Measurements from ENCODE around the gene CES2. TPM values are rescaled to one million over a fixed set of nuclear protein-coding genes. Genes with fewer than 3 reads are reported as not detected.

Gene CES2
- total RNA-seq, 1 experiment from 2014 or later = 45.5 TPM

- H3K27ac Mint-ChIP-seq (ENCODE audit: unreplicated experiment) = no peak overlapping the region
- H3K4me3 ChIP-seq (ENCODE audit: low read depth, low read length) = no peak overlapping the region
- no peaks in the 10 kb centered on the region for H3K36me3 Mint-ChIP-seq (ENCODE audit: insufficient read depth, unreplicated experiment)
- H3K4me3 Mint-ChIP-seq (ENCODE audit: unreplicated experiment) = no peak overlapping the region
- no peaks in the 10 kb centered on the region for H3K27me3 ChIP-seq (replicated peaks; ENCODE audit: control insufficient read depth, insufficient read depth, low read length)
- no peaks in the 10 kb centered on the region for H3K27me3 Mint-ChIP-seq (ENCODE audit: insufficient read depth, unreplicated experiment)
- H3K4me1 Mint-ChIP-seq (ENCODE audit: low read depth, unreplicated experiment) = peaks cover 12% of the 10 kb centered on the region
- POLR2A ChIA-PET = no interaction called here
- BruUV-seq (replicated peaks) = no TSS peak
- peaks cover 7% of the 10 kb centered on the region for H3K9me3 Mint-ChIP-seq (ENCODE audit: unreplicated experiment)
- no peak for DNase-seq
- no peak for TF ChIP-seq CTCF (IDR thresholded peaks at IDR 0.05; ENCODE audit: insufficient read depth in 1 of 2, low read depth in 1 of 2, low read length in 1 of 2, severe bottlenecking in 1 of 2, unreplicated experiment in 1 of 2)
- intact Hi-C loops (cut with micrococcal nuclease; ENCODE audit: unreplicated experiment) = no loop called here
- CTCF ChIA-PET = interaction anchor here (0.6 kb wide), 1 partner anchor 10 kb away, joined by 3 read pairs; no protein-coding TSS in a partner anchor
- H3K9me3 ChIP-seq = no peaks in the 10 kb centered on the region
- no peaks in the 10 kb centered on the region for H3K36me3 ChIP-seq (ENCODE audit: control insufficient read depth, insufficient read depth, low read length)
- H3K4me1 ChIP-seq = peaks cover 17% of the 10 kb centered on the region
These were observed 15.1 kb downstream of the CES2 start for GRCh38 chr16:66950437-66950836.

GRCh38 chr16:66950971-66951790 lies 15.9 kb downstream of the CES2 start:
- no peaks in the 10 kb centered on the region for H3K36me3 ChIP-seq (ENCODE audit: control insufficient read depth, insufficient read depth, low read length)
- Mint-ChIP-seq H3K27me3 (ENCODE audit: insufficient read depth, unreplicated experiment) (no peaks in the 10 kb centered on the region), H3K4me3 (ENCODE audit: unreplicated experiment) (no peak overlapping the region), H3K4me1 (ENCODE audit: low read depth, unreplicated experiment) (peaks cover 15% of the 10 kb centered on the region), H3K36me3 (ENCODE audit: insufficient read depth, unreplicated experiment) (no peaks in the 10 kb centered on the region), H3K27ac (ENCODE audit: unreplicated experiment) (no peak overlapping the region), H3K9me3 (ENCODE audit: unreplicated experiment) (peaks cover 7% of the 10 kb centered on the region)
- no peaks in the 10 kb centered on the region for H3K9me3 ChIP-seq
- DNase-seq = no peak
- POLR2A ChIA-PET = no interaction called here
- no TSS peak for BruUV-seq (replicated peaks)
- peaks cover 17% of the 10 kb centered on the region for H3K4me1 ChIP-seq
- no peak overlapping the region for H3K4me3 ChIP-seq (ENCODE audit: low read depth, low read length)
- no peaks in the 10 kb centered on the region for H3K27me3 ChIP-seq (replicated peaks; ENCODE audit: control insufficient read depth, insufficient read depth, low read length)
- intact Hi-C loops (cut with micrococcal nuclease; ENCODE audit: unreplicated experiment) = no loop called here
- no peak for TF ChIP-seq CTCF (IDR thresholded peaks at IDR 0.05; ENCODE audit: insufficient read depth in 1 of 2, low read depth in 1 of 2, low read length in 1 of 2, severe bottlenecking in 1 of 2, unreplicated experiment in 1 of 2)
- CTCF ChIA-PET = no interaction called here

- no peaks in the 10 kb centered on the region for H3K36me3 ChIP-seq (ENCODE audit: control insufficient read depth, insufficient read depth, low read length)
- POLR2A ChIA-PET = no interaction called here
- H3K4me3 ChIP-seq (ENCODE audit: low read depth, low read length) = no peak overlapping the region
- H3K4me3 Mint-ChIP-seq (ENCODE audit: unreplicated experiment) = no peak overlapping the region
- H3K9me3 ChIP-seq = no peaks in the 10 kb centered on the region
- no peaks in the 10 kb centered on the region for H3K36me3 Mint-ChIP-seq (ENCODE audit: insufficient read depth, unreplicated experiment)
- intact Hi-C loops (cut with micrococcal nuclease; ENCODE audit: unreplicated experiment) = no loop called here
- TF ChIP-seq CTCF (IDR thresholded peaks at IDR 0.05; ENCODE audit: insufficient read depth in 1 of 2, low read depth in 1 of 2, low read length in 1 of 2, severe bottlenecking in 1 of 2, unreplicated experiment in 1 of 2) = no peak
- peaks cover 7% of the 10 kb centered on the region for H3K9me3 Mint-ChIP-seq (ENCODE audit: unreplicated experiment)
- no peaks in the 10 kb centered on the region for H3K27me3 ChIP-seq (replicated peaks; ENCODE audit: control insufficient read depth, insufficient read depth, low read length)
- CTCF ChIA-PET = interaction anchor here (0.5 to 1.2 kb wide), 3 partner anchors 8 to 57 kb away, joined by 3 to 5 read pairs (median 3); partner anchors contain the start of gene CES3
- H3K4me1 Mint-ChIP-seq (ENCODE audit: low read depth, unreplicated experiment) = peaks cover 15% of the 10 kb centered on the region
- H3K27me3 Mint-ChIP-seq (ENCODE audit: insufficient read depth, unreplicated experiment) = no peaks in the 10 kb centered on the region
- BruUV-seq (replicated peaks) = TSS peak; percentile 53
- no peak for DNase-seq
- H3K4me1 ChIP-seq = peaks cover 17% of the 10 kb centered on the region
- peak overlapping the region; percentile 72 for H3K27ac Mint-ChIP-seq (ENCODE audit: unreplicated experiment)
These were observed 17.3 kb downstream of the CES2 start for GRCh38 chr16:66952430-66953110.

All from Caco-2 (cell line).